GM23248 (cell line): ENCODE results near the gene DIP2C. TPM values are rescaled to one million over a fixed set of nuclear protein-coding genes. Genes with fewer than 3 reads are reported as not detected.
A peak's percentile ranks its signal among the peaks of the same experiment; 100 is the strongest.

Source experiments
- DNase-seq: peaks from one replicate; pipeline ENCODE4 v3.0.0-alpha.2; 2015
- H2AFZ ChIP-seq: fragments of 200-600 bp; sonication (generic); 2 replicates; pipeline ENCODE4 v1.6.1; 2016; ENCODE audit warnings: antibody characterized with exemption
- H3F3A ChIP-seq: fragments of 200-600 bp; sonication (generic); 2 replicates; pipeline ENCODE4 v1.6.1; 2016; ENCODE audit warnings: mild to moderate bottlenecking, antibody characterized with exemption, mixed run types; ENCODE audit not compliant: insufficient read depth
- H3K27ac ChIP-seq: fragments of 200-600 bp; sonication (generic); 2 replicates; pipeline ENCODE4 v1.5.1; 2016; ENCODE audit warnings: mild to moderate bottlenecking
- H3K27me3 ChIP-seq: fragments of 200-600 bp; sonication (generic); replicated peaks from 2 replicates; pipeline ENCODE4 v1.6.1; 2016; ENCODE audit warnings: mild to moderate bottlenecking; ENCODE audit not compliant: insufficient read depth
- H3K36me3 ChIP-seq: fragments of 200-600 bp; sonication (generic); 2 replicates; pipeline ENCODE4 v1.6.1; 2016; ENCODE audit warnings: low read depth, mild to moderate bottlenecking
- H3K4me1 ChIP-seq: fragments of 200-600 bp; sonication (generic); 2 replicates; pipeline ENCODE4 v1.6.1; 2016; ENCODE audit warnings: mild to moderate bottlenecking; ENCODE audit not compliant: insufficient read depth
- H3K4me2 ChIP-seq: fragments of 200-600 bp; sonication (generic); one replicate; pipeline ENCODE4 v1.6.1; 2016; ENCODE audit warnings: mild to moderate bottlenecking; ENCODE audit not compliant: unreplicated experiment
- H3K4me3 ChIP-seq: fragments of 200-600 bp; sonication (generic); 2 replicates; pipeline ENCODE4 v1.5.1; 2016; ENCODE audit warnings: mild to moderate bottlenecking
- H3K79me2 ChIP-seq: fragments of 200-600 bp; sonication (generic); 2 replicates; pipeline ENCODE4 v1.6.1; 2016; ENCODE audit warnings: mild to moderate bottlenecking; ENCODE audit not compliant: insufficient read depth
- H3K9ac ChIP-seq: fragments of 200-600 bp; sonication (generic); 2 replicates; pipeline ENCODE4 v1.6.1; 2016; ENCODE audit warnings: mild to moderate bottlenecking
- H3K9me2 ChIP-seq: fragments of 200-600 bp; sonication (generic); 2 replicates; pipeline ENCODE4 v1.6.1; 2016; ENCODE audit warnings: mixed run types, mild to moderate bottlenecking, moderate library complexity; ENCODE audit not compliant: insufficient read depth
- H3K9me3 ChIP-seq: fragments of 200-600 bp; sonication (generic); one replicate; pipeline ENCODE4 v1.6.1; 2017; ENCODE audit warnings: low read depth
- H4K20me1 ChIP-seq: fragments of 200-600 bp; sonication (generic); 2 replicates; pipeline ENCODE4 v1.6.0; 2016; ENCODE audit not compliant: insufficient read depth
- EZH2 ChIP-seq: fragments of 200-600 bp; sonication (generic); IDR thresholded peaks from 2 replicates; pipeline ENCODE4 v1.6.1; 2018; ENCODE audit warnings: antibody characterized with exemption, mild to moderate bottlenecking; ENCODE audit not compliant: insufficient read depth, poor library complexity, severe bottlenecking
- EZH2phosphoT487 ChIP-seq: fragments of 200-600 bp; sonication (generic); IDR thresholded peaks from 2 replicates; pipeline ENCODE4 v1.6.1; 2018; ENCODE audit warnings: antibody characterized with exemption, moderate library complexity, mild to moderate bottlenecking, low read depth; ENCODE audit not compliant: insufficient read depth
- WGBS, 2 experiments: methylation state at CpG; one replicate each; pipeline ENCODE4 v1.1.6; 2015 to 2017; ENCODE audit warnings: low lambda C conversion rate in 2 of 2, low coverage in 1 of 2; ENCODE audit errors: missing lambda C conversion rate in 2 of 2; 5-methylcytosine and 5-hydroxymethylcytosine counted together
- in situ Hi-C: fragments of 300-500 bp; cut with MboI; formaldehyde crosslinking; loops from 2 replicates; pipeline ENCODE4 v1.15.0; 2020
- polyA plus RNA-seq: library from polyadenylated mRNA; unstranded; fragments of >200 nt; fragmentation: Nextera tagmentation; extraction: Ambion mirVana; gene quantifications from 2 replicates; pipeline ENCODE4 v1.2.1, GENCODE V29; 2016
- total RNA-seq: library from RNA; depleted of rRNA; stranded (reverse); fragments of >200 nt; shearing (Covaris generic); gene quantifications from 2 replicates; pipeline ENCODE4 v1.2.3, GENCODE V29; 2014

Gene DIP2C
- total and polyA plus RNA-seq, 2 experiments from 2014 or later: 12.0 to 13.1 TPM

- H3K27ac ChIP-seq: no peak overlapping the region
- no peaks in the 10 kb centered on the region for H3K9me2 ChIP-seq
- no peak overlapping the region for H2AFZ ChIP-seq
- H3K4me1 ChIP-seq: peaks cover 6% of the 10 kb centered on the region; the same call in 1 of the 2 replicates
- no peak overlapping the region for H3K4me3 ChIP-seq
- H3K36me3 ChIP-seq: no peaks in the 10 kb centered on the region
- in situ Hi-C loops: no loop called here
- no peaks in the 10 kb centered on the region for H3K9me3 ChIP-seq
- DNase-seq: no peak
- TF ChIP-seq EZH2phosphoT487 (no peak), EZH2 (no peak)
- H3K4me2 ChIP-seq: no peak overlapping the region
- H3K79me2 ChIP-seq: no peaks in the 10 kb centered on the region
- no peaks in the 10 kb centered on the region for H3F3A ChIP-seq
- H4K20me1 ChIP-seq: no peaks in the 10 kb centered on the region
- WGBS, 2 experiments: 88 to 89% methylated on average over 13 of the region's 13 CpGs
- no peaks in the 10 kb centered on the region for H3K27me3 ChIP-seq
- H3K9ac ChIP-seq: no peak overlapping the region
Measured at GRCh38 chr10:314381-314780, 375.1 kb downstream of the DIP2C start.

- no peak for DNase-seq
- Histone ChIP-seq H4K20me1 (no peaks in the 10 kb centered on the region), H3K27me3 (no peaks in the 10 kb centered on the region), H3K27ac (no peak overlapping the region), H3K9ac (no peak overlapping the region), H2AFZ (no peak overlapping the region), H3K4me2 (no peak overlapping the region), H3K79me2 (no peaks in the 10 kb centered on the region), H3K9me3 (no peaks in the 10 kb centered on the region), H3K36me3 (0 out of 2 replicates have a peak, but pooled peaks cover 4% of the 10 kb centered on the region), H3K4me1 (no peaks in the 10 kb centered on the region), H3F3A (no peaks in the 10 kb centered on the region), H3K9me2 (no peaks in the 10 kb centered on the region), H3K4me3 (no peak overlapping the region)
- in situ Hi-C loops: no loop called here
- 75% methylated on average over 14 of the region's 14 CpGs for WGBS, 2 experiments
- TF ChIP-seq EZH2: no peak
Measured at GRCh38 chr10:311901-312665, 377.4 kb downstream of the DIP2C start.

DNA sequence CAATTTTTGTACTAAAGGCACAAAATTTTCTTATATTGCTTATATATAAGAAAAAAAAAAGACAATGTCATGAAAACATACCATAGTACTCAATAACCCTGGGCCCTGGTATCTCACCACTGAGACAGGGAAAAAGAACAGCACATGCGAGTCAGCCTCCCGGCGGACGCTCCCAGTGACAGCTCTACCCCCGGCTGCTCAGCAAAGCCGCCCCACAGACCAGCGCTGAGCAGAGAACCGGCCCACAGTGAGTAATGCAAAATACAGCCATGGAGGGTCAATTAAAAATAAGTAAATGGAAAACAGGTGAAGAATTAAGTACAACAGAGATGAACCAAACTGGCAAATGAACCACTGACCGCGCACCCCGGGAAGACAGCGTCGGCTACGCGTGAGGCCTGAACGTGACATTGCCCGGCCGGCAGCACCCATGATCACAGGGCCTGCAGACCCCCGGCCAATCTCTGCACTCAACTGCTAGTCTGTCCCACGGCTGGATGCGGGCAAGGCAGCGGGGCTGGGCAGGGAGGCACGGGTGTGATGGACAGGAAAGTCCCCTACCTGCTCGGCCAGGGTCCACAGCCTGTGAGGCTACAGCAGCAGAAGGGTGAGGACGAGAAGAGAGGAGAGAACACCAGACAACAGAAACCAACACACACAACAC is 378.4 kb downstream of the DIP2C start:
- in situ Hi-C loops: no loop called here
- no peaks in the 10 kb centered on the region for H3K79me2 ChIP-seq
- H3K9me3 ChIP-seq: no peaks in the 10 kb centered on the region
- H3K9me2 ChIP-seq: no peaks in the 10 kb centered on the region
- no peaks in the 10 kb centered on the region for H4K20me1 ChIP-seq
- 0 out of 2 replicates have a peak, but pooled peaks cover 4% of the 10 kb centered on the region for H3K36me3 ChIP-seq
- no peaks in the 10 kb centered on the region for H3F3A ChIP-seq
- no peak overlapping the region for H3K27ac ChIP-seq
- H3K4me1 ChIP-seq: no peaks in the 10 kb centered on the region
- peak; percentile 48 for DNase-seq
- H3K4me3 ChIP-seq: no peak overlapping the region
- H3K4me2 ChIP-seq: no peak overlapping the region
- no peak overlapping the region for H2AFZ ChIP-seq
- no peak for TF ChIP-seq EZH2phosphoT487
- no peak for TF ChIP-seq EZH2
- no peaks in the 10 kb centered on the region for H3K27me3 ChIP-seq
- WGBS, 2 experiments: 93 to 95% methylated on average over 23 to 25 of the region's 25 CpGs
- no peak overlapping the region for H3K9ac ChIP-seq

GRCh38 chr10:310371-310770 is 379.1 kb downstream of the DIP2C start:
- in situ Hi-C loops: no loop called here
- Histone ChIP-seq H2AFZ (no peak overlapping the region), H3K4me2 (no peak overlapping the region), H3K4me3 (no peak overlapping the region), H3K36me3 (0 out of 2 replicates have a peak, but pooled peaks cover 4% of the 10 kb centered on the region), H3K4me1 (no peaks in the 10 kb centered on the region), H3F3A (no peaks in the 10 kb centered on the region), H3K79me2 (no peaks in the 10 kb centered on the region), H3K27me3 (no peaks in the 10 kb centered on the region), H3K9me3 (no peaks in the 10 kb centered on the region), H4K20me1 (no peaks in the 10 kb centered on the region), H3K27ac (no peak overlapping the region), H3K9me2 (no peaks in the 10 kb centered on the region), H3K9ac (no peak overlapping the region)
- TF ChIP-seq EZH2phosphoT487 (no peak), EZH2 (no peak)
- 96 to 99% methylated on average over 5 of the region's 5 CpGs for WGBS, 2 experiments
- DNase-seq: no peak
